Mesenchymal stem cell (in vitro differentiated cells and primary cell): Measurements from ENCODE around the gene RASSF1.

ENCODE experiments used
- DNase-seq: peaks from one replicate; pipeline ENCODE4 v3.0.0-alpha.2; 2013
- H2AFZ ChIP-seq: one replicate; pipeline ENCODE4 v1.6.1; 2013; ENCODE audit warnings: low read depth, mild to moderate bottlenecking, control low read depth, inconsistent platforms, low read length, moderate library complexity
- H2AK5ac ChIP-seq: 2 replicates; pipeline ENCODE4 v1.6.1; 2013; ENCODE audit warnings: low read length, moderate library complexity, mild to moderate bottlenecking, inconsistent platforms; ENCODE audit not compliant: severe bottlenecking
- H2BK120ac ChIP-seq: one replicate; pipeline ENCODE4 v1.6.1; 2013; ENCODE audit warnings: low read depth, mild to moderate bottlenecking, inconsistent platforms, low read length, moderate library complexity
- H2BK12ac ChIP-seq, 2 experiments: one replicate each; pipeline ENCODE4 v1.6.1; 2013; ENCODE audit warnings: inconsistent platforms in 2 of 2, low read length in 2 of 2, mild to moderate bottlenecking in 2 of 2, moderate library complexity in 2 of 2, control low read depth in 1 of 2
- H2BK15ac ChIP-seq: one replicate; pipeline ENCODE4 v1.6.1; 2013; ENCODE audit warnings: mild to moderate bottlenecking, low read depth, inconsistent platforms; ENCODE audit not compliant: poor library complexity, severe bottlenecking
- H2BK5ac ChIP-seq: 2 replicates; pipeline ENCODE4 v1.6.1; 2013; ENCODE audit warnings: low read depth, mild to moderate bottlenecking, low read length, control low read depth, inconsistent platforms; ENCODE audit not compliant: poor library complexity, severe bottlenecking
- H3K14ac ChIP-seq, 2 experiments: one replicate each; pipeline ENCODE4 v1.6.1; 2013; ENCODE audit warnings: inconsistent platforms in 2 of 2, low read length in 2 of 2, control low read depth in 1 of 2, mild to moderate bottlenecking in 1 of 2, moderate library complexity in 1 of 2
- H3K18ac ChIP-seq, 2 experiments: one replicate each; pipeline ENCODE4 v1.6.1; 2013; ENCODE audit warnings: inconsistent platforms in 2 of 2, low read length in 2 of 2, control low read depth in 1 of 2, low read depth in 1 of 2, mild to moderate bottlenecking in 1 of 2
- H3K23ac ChIP-seq, 2 experiments: one replicate each; pipeline ENCODE4 v1.6.1; 2013; ENCODE audit warnings: inconsistent platforms in 2 of 2, low read length in 2 of 2, mild to moderate bottlenecking in 2 of 2, moderate library complexity in 2 of 2, control low read depth in 1 of 2
- H3K27ac ChIP-seq: 2 replicates; pipeline ENCODE4 v1.5.1; 2013; ENCODE audit warnings: mild to moderate bottlenecking, moderate library complexity, low read length, control low read depth, inconsistent platforms; ENCODE audit not compliant: poor library complexity, severe bottlenecking
- H3K27me3 ChIP-seq, 2 experiments: 2 replicates each; pipeline versions ENCODE4 v1.6.1 to v1.7.0; 2013; ENCODE audit warnings: low read length in 2 of 2, mild to moderate bottlenecking in 2 of 2, moderate library complexity in 2 of 2, control low read depth in 1 of 2, inconsistent platforms in 1 of 2; ENCODE audit not compliant: control insufficient read depth in 1 of 2, insufficient read depth in 1 of 2
- H3K36me3 ChIP-seq, 2 experiments: 2 replicates each; pipeline versions ENCODE4 v1.6.1 to v1.7.0; 2013; ENCODE audit warnings: low read length in 2 of 2, control low read depth in 1 of 2, inconsistent platforms in 1 of 2, low read depth in 1 of 2, mild to moderate bottlenecking in 1 of 2; ENCODE audit not compliant: insufficient read depth in 2 of 2, control insufficient read depth in 1 of 2
- H3K4ac ChIP-seq, 2 experiments: one replicate each; pipeline ENCODE4 v1.6.1; 2013; ENCODE audit warnings: inconsistent platforms in 2 of 2, low read length in 2 of 2, mild to moderate bottlenecking in 2 of 2, moderate library complexity in 2 of 2, control low read depth in 1 of 2, low read depth in 1 of 2
- H3K4me1 ChIP-seq: 2 replicates; pipeline ENCODE4 v1.6.1; 2013; ENCODE audit warnings: low read depth, low read length, control low read depth; ENCODE audit not compliant: control insufficient read depth, insufficient read depth
- H3K4me2 ChIP-seq: 2 replicates; pipeline ENCODE4 v1.6.1; 2013; ENCODE audit warnings: low read length, mild to moderate bottlenecking, inconsistent platforms; ENCODE audit not compliant: poor library complexity, severe bottlenecking
- H3K4me3 ChIP-seq, 2 experiments: 2 replicates each; pipeline versions ENCODE4 v1.5.1 to v1.7.0; 2013; ENCODE audit warnings: low read length in 2 of 2, mild to moderate bottlenecking in 2 of 2, control low read depth in 1 of 2, low read depth in 1 of 2; ENCODE audit not compliant: insufficient read depth in 1 of 2
- H3K79me1 ChIP-seq: replicated peaks from 2 replicates; pipeline ENCODE4 v1.6.1; 2013; ENCODE audit warnings: mild to moderate bottlenecking, control low read depth, low read length, inconsistent platforms; ENCODE audit not compliant: poor library complexity, severe bottlenecking
- H3K9ac ChIP-seq: 2 replicates; pipeline ENCODE4 v1.7.0; 2013; ENCODE audit warnings: mild to moderate bottlenecking, low read length, moderate library complexity
- H3K9me3 ChIP-seq: 2 replicates; pipeline ENCODE4 v1.7.0; 2013; ENCODE audit warnings: mild to moderate bottlenecking, low read length; ENCODE audit not compliant: control insufficient read depth
- H4K8ac ChIP-seq: one replicate; pipeline ENCODE4 v1.6.1; 2013; ENCODE audit warnings: inconsistent platforms, mild to moderate bottlenecking, low read length, moderate library complexity
- H4K91ac ChIP-seq: one replicate; pipeline ENCODE4 v1.6.1; 2013; ENCODE audit warnings: mild to moderate bottlenecking, low read length, inconsistent platforms
- WGBS: methylation state at CpG from one replicate; pipeline ENCODE4 v1.1.7; 2013; ENCODE audit warnings: mixed read lengths; 5-methylcytosine and 5-hydroxymethylcytosine counted together

The RASSF1 gene

GRCh38 chr3:50375258-50375931, 34.8 kb upstream of the RASSF1 start:
- Histone ChIP-seq H3K9ac (no peak overlapping the region), H2BK5ac (no peak overlapping the region), H2BK12ac (no peak overlapping the region), H3K4me2 (no peak overlapping the region), H3K36me3 (peaks cover 0 to 2% of the 10 kb centered on the region in 2 experiments), H3K4me1 (no peaks in the 10 kb centered on the region), H3K4ac (no peak overlapping the region), H2AK5ac (no peak overlapping the region), H3K23ac (no peak overlapping the region), H2AFZ (no peak overlapping the region), H3K79me1 (no peaks in the 10 kb centered on the region), H3K27ac (no peak overlapping the region), H3K14ac (no peak overlapping the region), H4K91ac (no peak overlapping the region), H4K8ac (no peak overlapping the region), H3K27me3 (peaks cover 30 to 63% of the 10 kb centered on the region in 2 experiments), H3K9me3 (no peaks in the 10 kb centered on the region), H2BK15ac (no peak overlapping the region), H3K4me3 (no peak overlapping the region), H3K18ac (no peak overlapping the region), H2BK120ac (no peak overlapping the region)
- 64% methylated on average over 6 of the region's 7 CpGs for WGBS
- no peak for DNase-seq

GRCh38 chr3:50374363-50375257, 34.0 kb upstream of the RASSF1 start:
- Histone ChIP-seq H3K9ac (no peak overlapping the region), H3K79me1 (no peaks in the 10 kb centered on the region), H3K18ac (no peak overlapping the region), H3K23ac (no peak overlapping the region), H3K4me3 (no peak overlapping the region), H2BK15ac (no peak overlapping the region), H2AK5ac (no peak overlapping the region), H2AFZ (no peak overlapping the region), H3K4ac (no peak overlapping the region), H4K91ac (no peak overlapping the region), H3K4me1 (no peaks in the 10 kb centered on the region), H2BK120ac (no peak overlapping the region), H3K4me2 (no peak overlapping the region), H4K8ac (no peak overlapping the region), H3K14ac (no peak overlapping the region), H3K27ac (no peak overlapping the region), H3K36me3 (peaks cover 0 to 2% of the 10 kb centered on the region in 2 experiments), H2BK12ac (no peak overlapping the region), H3K9me3 (no peaks in the 10 kb centered on the region), H2BK5ac (no peak overlapping the region), H3K27me3 (peaks cover 30 to 62% of the 10 kb centered on the region in 2 experiments)
- DNase-seq = no peak
- 77% methylated on average over 20 of the region's 22 CpGs for WGBS

GRCh38 chr3:50373146-50374051, 32.8 kb upstream of the RASSF1 start:
- H3K4me3 ChIP-seq = no peak overlapping the region
- no peak overlapping the region for H3K23ac ChIP-seq
- H2BK15ac ChIP-seq = no peak overlapping the region
- no peak overlapping the region for H4K91ac ChIP-seq
- no peak for DNase-seq
- no peak overlapping the region for H4K8ac ChIP-seq
- no peak overlapping the region for H3K4me2 ChIP-seq
- no peaks in the 10 kb centered on the region for H3K4me1 ChIP-seq
- no peak overlapping the region for H2BK120ac ChIP-seq
- H3K14ac ChIP-seq = no peak overlapping the region
- no peak overlapping the region for H2AFZ ChIP-seq
- WGBS = 53% methylated on average over 11 of the region's 12 CpGs
- no peak overlapping the region for H3K18ac ChIP-seq
- no peak overlapping the region for H3K4ac ChIP-seq
- H3K9me3 ChIP-seq = no peaks in the 10 kb centered on the region
- no peaks in the 10 kb centered on the region for H3K79me1 ChIP-seq
- H2BK12ac ChIP-seq = no peak overlapping the region
- H3K27me3 ChIP-seq = peaks cover 30 to 69% of the 10 kb centered on the region in 2 experiments
- peaks cover 0 to 2% of the 10 kb centered on the region in 2 experiments for H3K36me3 ChIP-seq
- H3K9ac ChIP-seq = no peak overlapping the region
- no peak overlapping the region for H3K27ac ChIP-seq
- no peak overlapping the region for H2AK5ac ChIP-seq
- no peak overlapping the region for H2BK5ac ChIP-seq
